ENCODE measurements around the gene MRPL50.

MRPL50 gene

GRCh38 chr9:101375546-101375945, 22.9 kb downstream of the MRPL50 start:
- DNase-seq (ENCODE audit: low read depth), result no peak

- DNase-seq (ENCODE audit: low read depth), result no peak
Measured at GRCh38 chr9:101372327-101373118, 25.9 kb downstream of the MRPL50 start.

DNA sequence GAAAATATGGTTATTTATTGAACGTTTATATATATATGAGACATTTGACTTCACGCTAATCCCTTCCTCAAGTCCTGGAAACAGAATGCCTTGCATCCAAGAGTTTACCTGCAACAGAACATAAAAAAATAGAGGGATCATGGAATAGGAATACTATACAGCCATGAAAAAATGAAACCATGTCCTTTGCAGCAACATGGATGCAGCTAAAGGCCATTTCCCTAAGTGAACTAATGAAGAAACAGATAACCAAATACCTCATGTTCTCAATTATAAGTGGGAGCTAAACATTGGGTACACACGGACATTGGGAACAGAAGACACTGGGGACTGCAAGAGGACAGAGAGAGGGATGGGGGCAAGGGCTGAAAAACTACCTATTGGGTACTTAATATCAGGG, 26.6 kb downstream of the MRPL50 start:
- DNase-seq (ENCODE audit: low read depth), result no peak

- no peak for DNase-seq (ENCODE audit: low read depth)
Measured at GRCh38 chr9:101369884-101370531, 28.4 kb downstream of the MRPL50 start.

GRCh38 chr9:101369286-101369685, 29.1 kb downstream of the MRPL50 start:
- DNase-seq (ENCODE audit: low read depth), result no peak

GRCh38 chr9:101367323-101367722, 31.1 kb downstream of the MRPL50 start:
- DNase-seq (ENCODE audit: low read depth), result no peak

GRCh38 chr9:101366038-101366756, 32.2 kb downstream of the MRPL50 start:
- no peak for DNase-seq (ENCODE audit: low read depth)

GRCh38 chr9:101365181-101365580, 33.2 kb downstream of the MRPL50 start:
- no peak for DNase-seq (ENCODE audit: low read depth)

DNA sequence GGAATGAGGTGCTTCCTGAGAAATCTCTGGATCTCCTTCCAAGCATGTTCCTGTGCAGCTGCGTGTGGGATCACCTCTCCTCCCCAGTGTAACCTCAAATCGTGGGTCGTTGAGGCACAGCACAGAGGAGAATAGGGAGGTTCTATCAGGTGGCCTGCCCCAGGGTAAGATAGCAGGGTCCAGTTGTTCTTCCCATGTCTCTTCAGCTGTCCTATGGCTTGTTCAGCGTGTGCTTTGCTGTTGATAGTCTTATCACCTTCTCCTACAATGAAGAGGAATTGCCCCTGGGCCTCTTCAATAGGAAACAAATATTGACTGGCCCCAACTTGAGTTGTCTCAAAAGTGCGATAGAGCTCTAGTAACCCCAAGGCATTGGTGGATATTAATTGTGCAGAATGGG, 36.0 kb downstream of the MRPL50 start:
- DNase-seq (ENCODE audit: low read depth), result no peak

- DNase-seq (ENCODE audit: low read depth), result no peak
Measured at GRCh38 chr9:101360647-101361046, 37.8 kb downstream of the MRPL50 start.

DNA sequence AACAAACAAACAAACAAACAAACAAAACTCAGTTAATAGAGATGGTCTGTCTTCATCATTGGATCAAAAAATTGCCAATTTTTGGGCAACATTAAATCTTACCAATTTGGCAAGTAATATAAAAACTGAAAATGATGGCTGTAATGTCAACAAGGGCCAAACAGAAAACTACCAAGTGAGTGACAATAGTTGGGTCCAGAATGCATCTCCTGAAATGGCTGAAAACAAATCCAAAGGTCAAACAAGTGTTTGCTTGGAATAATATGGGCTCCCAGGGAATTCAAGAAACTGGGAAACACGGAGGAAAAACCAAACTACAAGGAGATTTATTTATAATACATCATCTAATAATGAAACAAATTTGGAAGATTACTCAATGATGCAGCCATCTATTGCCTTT, 38.7 kb downstream of the MRPL50 start:
- DNase-seq (ENCODE audit: low read depth), result no peak

DNA sequence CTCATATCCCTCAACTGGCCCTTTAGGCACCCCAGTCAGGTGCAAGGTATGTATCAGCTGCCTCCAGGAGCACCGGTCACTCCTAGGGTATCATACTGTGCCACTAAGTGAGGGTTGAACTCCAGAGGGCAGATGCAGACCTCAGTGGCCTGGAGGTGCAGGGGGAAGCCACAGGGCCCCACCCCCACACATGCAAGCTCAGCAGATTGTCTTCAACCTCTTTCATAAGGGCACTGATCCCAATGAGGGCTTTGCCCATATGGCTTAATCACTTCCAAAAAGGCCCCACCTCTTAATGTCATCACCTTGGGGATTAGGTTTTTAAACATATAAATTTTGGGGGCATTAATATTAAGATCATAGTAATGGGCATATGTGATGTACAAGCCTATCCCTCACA, 41.8 kb downstream of the MRPL50 start:
- DNase-seq (ENCODE audit: low read depth), result no peak

- DNase-seq (ENCODE audit: low read depth), result no peak
Measured at GRCh38 chr9:101354765-101355708, 43.4 kb downstream of the MRPL50 start.

DNA sequence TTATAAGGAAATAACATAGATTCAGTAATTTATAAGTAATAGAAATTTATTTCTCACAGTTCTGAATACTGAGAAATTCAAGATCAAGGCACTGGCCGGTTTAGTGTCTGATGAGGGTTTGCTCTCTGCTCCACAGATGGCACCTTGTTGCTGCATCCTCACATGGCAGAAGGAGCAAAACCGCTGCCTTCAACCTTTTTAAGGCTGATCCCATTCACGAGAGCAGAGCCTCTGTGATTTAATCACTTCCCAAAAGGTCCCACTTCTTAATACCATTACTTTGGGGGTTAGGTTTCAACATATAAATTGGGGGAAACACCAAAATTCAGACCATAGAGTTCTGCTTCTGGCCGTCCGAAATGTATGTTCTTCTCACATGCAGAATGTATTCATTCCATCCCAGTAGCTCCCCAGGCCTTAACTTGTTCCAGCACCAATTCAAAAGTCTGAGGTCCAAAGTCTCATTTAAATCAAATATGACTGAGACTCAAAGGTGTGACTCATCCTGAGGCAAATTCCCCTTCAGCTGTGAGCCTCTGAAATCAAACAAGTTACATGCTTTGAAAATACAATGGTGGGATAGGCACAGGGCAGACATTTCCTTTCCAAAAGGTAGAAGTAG, 44.2 kb downstream of the MRPL50 start:
- no peak for DNase-seq (ENCODE audit: low read depth)

GRCh38 chr9:101353683-101354082, 44.7 kb downstream of the MRPL50 start:
- no peak for DNase-seq (ENCODE audit: low read depth)

GRCh38 chr9:101352892-101353463, 45.4 kb downstream of the MRPL50 start:
- no peak for DNase-seq (ENCODE audit: low read depth)

DNA sequence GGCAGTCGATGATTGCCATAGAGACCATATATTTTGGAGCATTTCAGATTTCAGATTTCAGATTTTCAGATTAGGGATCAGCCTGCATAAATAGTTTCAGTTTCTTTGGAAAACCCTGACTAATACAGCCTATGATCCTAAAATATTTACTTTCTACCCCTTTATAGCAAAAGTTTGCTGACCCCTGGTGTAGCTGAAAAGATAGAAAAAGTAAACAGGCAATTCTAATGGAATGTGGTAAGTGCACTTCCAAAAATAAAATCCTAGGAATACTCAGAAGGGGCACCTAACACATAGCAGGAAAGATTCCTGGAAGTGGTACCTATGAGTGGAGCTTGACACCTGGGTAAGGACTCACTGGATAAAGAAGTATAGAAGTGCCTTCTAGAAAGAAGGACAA, 48.1 kb downstream of the MRPL50 start:
- DNase-seq (ENCODE audit: low read depth), result no peak

DNA sequence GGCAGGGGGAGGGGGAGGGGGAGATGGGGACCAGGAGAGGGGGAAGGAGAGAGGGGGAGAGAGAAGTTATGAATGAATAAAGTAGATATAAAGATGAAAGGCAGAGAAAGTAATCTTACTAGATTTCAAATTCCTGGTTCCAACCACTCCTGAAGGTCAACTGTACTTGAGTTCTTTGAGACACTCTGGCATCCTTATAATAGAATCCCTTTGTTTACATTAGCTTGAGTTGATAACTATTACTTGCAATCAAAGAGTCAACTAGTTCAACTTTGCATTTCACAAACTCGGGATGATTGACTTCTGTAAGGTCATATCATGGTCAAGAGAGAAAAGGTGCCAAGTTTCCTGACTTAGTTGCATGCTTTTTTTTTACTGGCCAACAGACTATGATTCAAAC, 55.8 kb downstream of the MRPL50 start:
- DNase-seq (ENCODE audit: low read depth), result no peak

DNA sequence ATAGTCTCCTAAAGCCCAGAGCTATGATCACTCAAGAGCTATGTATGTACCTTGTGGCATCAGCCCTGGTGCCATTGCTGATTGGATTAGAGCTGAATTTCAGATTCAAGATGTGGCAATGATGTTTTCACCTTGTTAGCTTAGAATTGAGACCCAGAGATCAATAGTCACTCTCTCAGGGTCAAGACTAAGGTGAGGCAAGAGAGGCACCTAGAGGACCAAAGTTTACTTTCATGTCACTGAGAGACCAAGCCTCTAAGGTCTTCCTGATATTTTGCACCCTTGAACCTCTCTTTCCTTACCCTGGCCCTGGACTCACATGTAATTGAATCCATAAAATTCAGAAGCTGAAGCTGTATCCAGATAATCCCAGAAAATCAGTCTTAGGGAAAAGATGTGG, 56.5 kb downstream of the MRPL50 start:
- no peak for DNase-seq (ENCODE audit: low read depth)

All from HS-27A (cell line).